CD4-positive, alpha-beta T cell treated with Interleukin-17A for 4 hours (primary cell): Measurements from ENCODE around the gene SPDYE4.

Source experiments
- DNase-seq: peaks from one replicate; pipeline ENCODE4 v3.0.0-alpha.2; 2020; ENCODE audit warnings: mixed read lengths

Gene SPDYE4

GRCh38 chr17:8708025-8708461 is 50.3 kb downstream of the SPDYE4 start:
- no peak for DNase-seq

- DNase-seq, result no peak
These were observed 50.9 kb downstream of the SPDYE4 start for GRCh38 chr17:8707332-8708024.

DNA sequence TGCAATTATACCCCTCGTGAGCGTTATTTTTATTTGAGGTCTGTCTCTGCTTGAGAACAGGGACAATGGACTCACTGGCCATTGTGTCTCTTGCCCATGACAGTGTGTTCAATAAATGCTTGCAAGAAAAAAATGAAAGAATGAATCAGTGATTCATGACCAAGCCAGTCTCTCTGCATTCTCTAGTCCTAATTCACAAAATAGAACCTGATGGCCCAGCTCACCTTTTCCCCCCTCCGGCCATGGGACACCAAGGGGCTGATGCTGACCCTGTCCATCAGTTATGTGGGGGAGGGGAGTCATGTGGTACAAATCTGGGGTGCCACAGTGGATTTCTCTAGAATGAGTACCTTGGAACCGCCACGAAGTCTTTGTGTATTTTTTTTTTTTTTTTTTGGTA is 51.9 kb downstream of the SPDYE4 start:
- no peak for DNase-seq

DNA sequence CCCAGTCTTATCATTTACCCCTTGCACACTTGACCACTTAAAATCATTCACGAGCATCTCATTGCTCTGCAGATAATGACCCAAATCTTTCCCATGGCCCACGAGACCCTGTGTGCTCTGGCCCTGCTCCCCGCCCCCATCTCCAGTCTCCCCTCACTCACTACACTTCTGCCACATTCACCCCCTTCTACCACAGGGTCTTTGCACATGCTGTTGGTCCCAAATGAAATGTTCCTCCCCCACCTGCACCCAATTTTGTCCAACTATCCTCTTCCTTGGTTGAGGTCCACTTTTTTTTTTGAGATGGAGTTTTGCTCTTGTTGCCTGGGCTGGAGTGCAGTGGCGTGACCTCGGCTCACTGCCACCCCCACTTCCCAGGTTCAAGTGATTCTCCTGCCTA is 52.9 kb downstream of the SPDYE4 start:
- DNase-seq, result no peak

DNA sequence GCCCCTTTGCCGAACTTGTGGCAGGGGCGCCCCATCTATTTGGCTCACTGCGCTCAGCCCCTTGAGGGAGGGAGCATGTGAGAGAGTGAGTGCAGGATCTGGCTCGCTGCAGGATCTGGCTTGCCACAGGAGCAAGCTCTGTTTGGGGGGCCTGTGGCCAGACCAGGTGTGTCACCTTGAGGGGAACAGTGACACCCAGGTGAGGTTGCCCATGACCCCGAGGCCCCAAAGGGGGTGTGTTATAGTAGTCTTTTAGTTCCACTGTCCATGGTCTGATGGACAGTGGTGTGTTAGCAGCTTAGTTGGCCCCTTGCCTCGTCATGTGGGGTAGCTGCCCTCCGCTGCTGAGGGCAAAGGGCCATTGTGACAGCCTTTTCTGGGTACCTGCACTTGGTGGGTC is 55.3 kb downstream of the SPDYE4 start:
- DNase-seq, result no peak

DNA sequence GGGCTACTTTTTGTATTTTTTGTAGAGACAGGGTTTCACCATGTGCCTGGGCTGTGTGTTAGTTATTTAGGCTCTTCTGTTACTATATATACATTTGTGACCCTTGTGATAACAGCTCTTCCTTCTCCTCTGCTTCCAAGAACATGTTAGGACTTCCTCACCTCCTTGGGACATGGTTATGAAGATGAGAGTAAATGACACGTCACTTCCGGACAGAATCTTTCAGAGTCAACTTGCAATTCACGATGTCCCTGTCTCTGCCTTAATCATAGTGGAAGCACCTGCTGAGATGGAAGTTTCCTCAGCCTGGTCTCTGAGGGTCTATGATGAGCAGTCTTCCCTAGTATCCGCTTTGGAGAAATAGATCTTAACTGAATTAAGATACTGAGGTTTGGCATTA is 56.6 kb downstream of the SPDYE4 start:
- DNase-seq, result no peak

DNA sequence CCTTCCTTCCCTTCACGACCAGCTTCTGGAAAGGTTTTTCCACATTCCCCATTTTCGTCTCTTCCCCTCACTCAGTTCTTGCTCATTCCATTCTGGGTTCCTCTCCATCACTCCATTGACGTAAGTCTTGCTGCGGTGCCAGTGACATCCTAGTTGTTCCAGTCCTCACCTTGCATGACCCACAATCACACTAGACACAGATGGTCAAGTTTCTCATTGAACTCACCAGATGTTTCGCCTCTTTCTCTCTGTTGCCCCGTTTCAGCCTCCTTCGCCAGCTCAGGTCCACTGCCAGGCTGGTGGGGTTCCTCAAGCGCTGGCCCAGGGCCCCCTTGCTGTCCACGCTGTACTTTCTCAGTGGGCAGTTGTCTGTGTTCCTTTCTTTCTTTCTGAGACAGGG is 57.1 kb downstream of the SPDYE4 start:
- DNase-seq, result no peak
